NCI-H2171 treated with DMSO at 0.1 percent for 48 hours (cell line): ENCODE data around the gene CLMN.

ENCODE experiments used
- DNase-seq: peaks from one replicate; lab custom pipeline; 2025; lab: John Stamatoyannopoulos, UW

CLMN gene

GRCh38 chr14:95237958-95238340 is 81.8 kb downstream of the CLMN start:
- DNase-seq, result no peak

GRCh38 chr14:95237121-95237957 is 82.4 kb downstream of the CLMN start:
- DNase-seq, result no peak

GRCh38 chr14:95236221-95236620 is 83.5 kb downstream of the CLMN start:
- DNase-seq, result no peak

- DNase-seq, result no peak
These were observed 83.9 kb downstream of the CLMN start for GRCh38 chr14:95235767-95236166.

GRCh38 chr14:95235351-95235750 is 84.4 kb downstream of the CLMN start:
- DNase-seq, result no peak

- no peak for DNase-seq
These were observed 85.3 kb downstream of the CLMN start for GRCh38 chr14:95234426-95234825.

- no peak for DNase-seq
These were observed 85.9 kb downstream of the CLMN start for GRCh38 chr14:95233702-95234241.

GRCh38 chr14:95232894-95233584 is 86.7 kb downstream of the CLMN start:
- DNase-seq, result no peak

GRCh38 chr14:95231966-95232633 is 87.6 kb downstream of the CLMN start:
- no peak for DNase-seq

- DNase-seq, result no peak
These were observed 90.0 kb downstream of the CLMN start for GRCh38 chr14:95229749-95230148.

GRCh38 chr14:95228240-95228639 is 91.5 kb downstream of the CLMN start:
- no peak for DNase-seq

- DNase-seq, result peak; percentile 70
These were observed 92.3 kb downstream of the CLMN start for GRCh38 chr14:95227279-95227860.

GRCh38 chr14:95226801-95227200 is 92.9 kb downstream of the CLMN start:
- peak; percentile 61 for DNase-seq

- no peak for DNase-seq
These were observed 94.3 kb downstream of the CLMN start for GRCh38 chr14:95225251-95225887.

GRCh38 chr14:95222870-95223398 is 96.8 kb downstream of the CLMN start:
- no peak for DNase-seq

GRCh38 chr14:95222151-95222631 is 97.5 kb downstream of the CLMN start:
- no peak for DNase-seq

GRCh38 chr14:95221531-95221930 is 98.2 kb downstream of the CLMN start:
- no peak for DNase-seq

- no peak for DNase-seq
These were observed 99.0 kb downstream of the CLMN start for GRCh38 chr14:95220663-95221231.

GRCh38 chr14:95218472-95219193 is 101.1 kb downstream of the CLMN start:
- peak; percentile 95 for DNase-seq

- DNase-seq, result no peak
These were observed 101.7 kb downstream of the CLMN start for GRCh38 chr14:95218006-95218405.
